ENCODE results near the gene TKT. TPM values are rescaled to one million over a fixed set of nuclear protein-coding genes. Genes with fewer than 3 reads are reported as not detected.

Gene TKT
- total RNA-seq, 1 experiment from 2014 or later, result 278 TPM

- H3K9me3 ChIP-seq (replicated peaks), result no peaks in the 10 kb centered on the region
- no peak overlapping the region for H3K4me3 ChIP-seq
- no peaks in the 10 kb centered on the region for H3K27me3 ChIP-seq (replicated peaks)
- DNase-seq (ENCODE audit: low read depth in 1 of 2, low spot score in 2 of 2), result no peak
- peaks cover 4% of the 10 kb centered on the region for H3K4me1 ChIP-seq (replicated peaks)
- no peaks in the 10 kb centered on the region for H3K36me3 ChIP-seq
- H3K27ac ChIP-seq, result no peak overlapping the region
These were observed 57.4 kb downstream of the TKT start for GRCh38 chr3:53198256-53198977.

GRCh38 chr3:53196575-53197407, 59.0 kb downstream of the TKT start:
- H3K27me3 ChIP-seq (replicated peaks), result no peaks in the 10 kb centered on the region
- H3K27ac ChIP-seq, result no peak overlapping the region
- peaks cover 4% of the 10 kb centered on the region for H3K4me1 ChIP-seq (replicated peaks)
- peaks cover 2% of the 10 kb centered on the region; the same call in 1 of the 2 replicates for H3K36me3 ChIP-seq
- no peaks in the 10 kb centered on the region for H3K9me3 ChIP-seq (replicated peaks)
- DNase-seq (ENCODE audit: low read depth in 1 of 2, low spot score in 2 of 2), result no peak
- H3K4me3 ChIP-seq, result no peak overlapping the region

- Histone ChIP-seq H3K27me3 (replicated peaks) (no peaks in the 10 kb centered on the region), H3K9me3 (replicated peaks) (no peaks in the 10 kb centered on the region), H3K4me1 (replicated peaks) (peaks cover 4% of the 10 kb centered on the region), H3K4me3 (no peak overlapping the region), H3K27ac (no peak overlapping the region), H3K36me3 (peaks cover 2% of the 10 kb centered on the region; the same call in 1 of the 2 replicates)
- peak in 1 of 2 experiments; percentile 41 for DNase-seq (ENCODE audit: low read depth in 1 of 2, low spot score in 2 of 2)
These were observed 59.9 kb downstream of the TKT start for GRCh38 chr3:53195602-53196574.

- DNase-seq (ENCODE audit: low read depth in 1 of 2, low spot score in 2 of 2), result no peak
- no peak overlapping the region for H3K4me3 ChIP-seq
- no peaks in the 10 kb centered on the region for H3K27me3 ChIP-seq (replicated peaks)
- no peak overlapping the region for H3K27ac ChIP-seq
- H3K36me3 ChIP-seq, result peaks cover 2% of the 10 kb centered on the region; the same call in 1 of the 2 replicates
- peaks cover 4% of the 10 kb centered on the region for H3K4me1 ChIP-seq (replicated peaks)
- no peaks in the 10 kb centered on the region for H3K9me3 ChIP-seq (replicated peaks)
These were observed 60.8 kb downstream of the TKT start for GRCh38 chr3:53195066-53195450.

- DNase-seq (ENCODE audit: low read depth in 1 of 2, low spot score in 2 of 2), result no peak
- no peaks in the 10 kb centered on the region for H3K9me3 ChIP-seq (replicated peaks)
- H3K4me1 ChIP-seq (replicated peaks), result peaks cover 4% of the 10 kb centered on the region
- no peaks in the 10 kb centered on the region for H3K27me3 ChIP-seq (replicated peaks)
- peaks cover 2% of the 10 kb centered on the region; the same call in 1 of the 2 replicates for H3K36me3 ChIP-seq
- H3K4me3 ChIP-seq, result no peak overlapping the region
- H3K27ac ChIP-seq, result no peak overlapping the region
These were observed 61.4 kb downstream of the TKT start for GRCh38 chr3:53194210-53195065.

GRCh38 chr3:53193466-53194209, 62.2 kb downstream of the TKT start:
- no peak overlapping the region for H3K4me3 ChIP-seq
- DNase-seq (ENCODE audit: low read depth in 1 of 2, low spot score in 2 of 2), result no peak
- H3K27ac ChIP-seq, result no peak overlapping the region
- peaks cover 4% of the 10 kb centered on the region for H3K4me1 ChIP-seq (replicated peaks)
- no peaks in the 10 kb centered on the region for H3K27me3 ChIP-seq (replicated peaks)
- H3K9me3 ChIP-seq (replicated peaks), result no peaks in the 10 kb centered on the region
- peaks cover 5% of the 10 kb centered on the region; the same call in 1 of the 2 replicates for H3K36me3 ChIP-seq

GRCh38 chr3:53192608-53193007, 63.2 kb downstream of the TKT start:
- DNase-seq (ENCODE audit: low read depth in 1 of 2, low spot score in 2 of 2), result no peak
- Histone ChIP-seq H3K4me1 (replicated peaks) (peaks cover 4% of the 10 kb centered on the region), H3K36me3 (peaks cover 10% of the 10 kb centered on the region; the same call in 1 of the 2 replicates), H3K27me3 (replicated peaks) (no peaks in the 10 kb centered on the region), H3K4me3 (no peak overlapping the region), H3K27ac (no peak overlapping the region), H3K9me3 (replicated peaks) (no peaks in the 10 kb centered on the region)

GRCh38 chr3:53191836-53192480, 63.9 kb downstream of the TKT start:
- Histone ChIP-seq H3K4me3 (no peak overlapping the region), H3K36me3 (peaks cover 10% of the 10 kb centered on the region; the same call in 1 of the 2 replicates), H3K4me1 (replicated peaks) (peaks cover 4% of the 10 kb centered on the region), H3K27me3 (replicated peaks) (no peaks in the 10 kb centered on the region), H3K27ac (no peak overlapping the region), H3K9me3 (replicated peaks) (no peaks in the 10 kb centered on the region)
- no peak for DNase-seq (ENCODE audit: low read depth in 1 of 2, low spot score in 2 of 2)

- Histone ChIP-seq H3K27ac (no peak overlapping the region), H3K9me3 (replicated peaks) (no peaks in the 10 kb centered on the region), H3K4me1 (replicated peaks) (peaks cover 1% of the 10 kb centered on the region), H3K4me3 (no peak overlapping the region), H3K36me3 (peaks cover 10% of the 10 kb centered on the region; the same call in 1 of the 2 replicates), H3K27me3 (replicated peaks) (no peaks in the 10 kb centered on the region)
- no peak for DNase-seq (ENCODE audit: low read depth in 1 of 2, low spot score in 2 of 2)
These were observed 65.2 kb downstream of the TKT start for GRCh38 chr3:53190659-53191058.

GRCh38 chr3:53189276-53189675, 66.5 kb downstream of the TKT start:
- Histone ChIP-seq H3K4me1 (replicated peaks) (no peaks in the 10 kb centered on the region), H3K4me3 (no peak overlapping the region), H3K9me3 (replicated peaks) (no peaks in the 10 kb centered on the region), H3K27me3 (replicated peaks) (no peaks in the 10 kb centered on the region), H3K27ac (no peak overlapping the region), H3K36me3 (peaks cover 10% of the 10 kb centered on the region; the same call in 1 of the 2 replicates)
- no peak for DNase-seq (ENCODE audit: low read depth in 1 of 2, low spot score in 2 of 2)

- Histone ChIP-seq H3K4me3 (no peak overlapping the region), H3K9me3 (replicated peaks) (no peaks in the 10 kb centered on the region), H3K27me3 (replicated peaks) (no peaks in the 10 kb centered on the region), H3K27ac (no peak overlapping the region), H3K36me3 (peaks cover 10% of the 10 kb centered on the region; the same call in 1 of the 2 replicates), H3K4me1 (replicated peaks) (no peaks in the 10 kb centered on the region)
- no peak for DNase-seq (ENCODE audit: low read depth in 1 of 2, low spot score in 2 of 2)
These were observed 67.1 kb downstream of the TKT start for GRCh38 chr3:53188720-53189119.

Data from SJSA1 (cell line).